HG02973 (cell line): Measurements from ENCODE around the gene VAT1L.
A peak's percentile ranks its signal among the peaks of the same experiment; 100 is the strongest.
"Not testable (repeated sequence)": the region's sequence is repeated elsewhere in the genome, so short reads cannot be mapped to it uniquely, and the experiment has no call there.

ENCODE experiments used
- ATAC-seq: cut with Tn5 transposase; IDR thresholded peaks from one replicate; pipeline ENCODE4 v1.9.1; 2021; ENCODE audit warnings: moderate library complexity; ENCODE audit not compliant: unreplicated experiment

The VAT1L gene

GRCh38 chr16:77947590-77947989 lies 159.2 kb downstream of the VAT1L start:
- ATAC-seq: not testable (repeated sequence)

DNA sequence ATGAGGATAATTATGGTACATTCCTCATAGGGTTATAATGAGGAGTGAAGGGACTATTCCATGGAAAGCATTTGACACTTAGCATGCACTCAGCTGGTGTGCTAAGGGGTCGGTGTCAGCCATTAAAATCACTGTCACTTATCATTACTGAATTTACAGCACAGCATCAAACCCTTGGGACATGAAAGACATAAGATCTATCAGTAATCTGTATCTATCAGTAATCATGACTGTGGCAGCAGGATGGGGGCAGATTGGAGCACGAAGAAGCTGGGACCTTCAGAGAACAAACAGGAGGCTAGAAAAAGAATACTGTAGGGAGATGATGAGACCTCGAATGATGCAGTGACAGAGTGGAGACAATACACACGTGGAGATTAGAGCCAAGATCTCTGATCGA lies 160.5 kb downstream of the VAT1L start:
- ATAC-seq: no peak

DNA sequence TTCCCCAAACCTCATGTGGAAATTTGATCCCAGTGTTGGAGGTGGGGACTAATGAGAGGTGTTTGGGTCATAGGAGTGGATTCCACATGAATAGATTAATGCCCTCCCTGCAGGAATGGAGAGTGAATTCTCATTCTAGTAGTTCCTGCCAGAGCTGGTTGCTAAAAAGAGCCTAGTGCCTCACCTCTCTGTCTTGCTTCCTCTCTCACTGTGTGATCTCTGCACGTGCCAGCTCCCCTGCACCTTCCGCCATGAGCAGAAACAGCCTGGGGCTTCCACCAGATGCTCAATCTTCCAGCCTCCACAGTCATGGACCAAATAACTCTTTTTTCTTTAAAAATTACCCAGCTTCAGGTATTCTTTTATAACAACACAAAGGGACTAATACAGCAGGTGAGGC lies 161.1 kb downstream of the VAT1L start:
- no peak for ATAC-seq

GRCh38 chr16:77951788-77952187 lies 163.4 kb downstream of the VAT1L start:
- no peak for ATAC-seq

GRCh38 chr16:77955127-77955526 lies 166.8 kb downstream of the VAT1L start:
- no peak for ATAC-seq

- no peak for ATAC-seq
Measured at GRCh38 chr16:77956231-77956630, 167.9 kb downstream of the VAT1L start.

- no peak for ATAC-seq
Measured at GRCh38 chr16:77960766-77961165, 172.4 kb downstream of the VAT1L start.

- ATAC-seq: no peak
Measured at GRCh38 chr16:77961814-77962213, 173.4 kb downstream of the VAT1L start.

GRCh38 chr16:77962689-77963088 lies 174.3 kb downstream of the VAT1L start:
- no peak for ATAC-seq

DNA sequence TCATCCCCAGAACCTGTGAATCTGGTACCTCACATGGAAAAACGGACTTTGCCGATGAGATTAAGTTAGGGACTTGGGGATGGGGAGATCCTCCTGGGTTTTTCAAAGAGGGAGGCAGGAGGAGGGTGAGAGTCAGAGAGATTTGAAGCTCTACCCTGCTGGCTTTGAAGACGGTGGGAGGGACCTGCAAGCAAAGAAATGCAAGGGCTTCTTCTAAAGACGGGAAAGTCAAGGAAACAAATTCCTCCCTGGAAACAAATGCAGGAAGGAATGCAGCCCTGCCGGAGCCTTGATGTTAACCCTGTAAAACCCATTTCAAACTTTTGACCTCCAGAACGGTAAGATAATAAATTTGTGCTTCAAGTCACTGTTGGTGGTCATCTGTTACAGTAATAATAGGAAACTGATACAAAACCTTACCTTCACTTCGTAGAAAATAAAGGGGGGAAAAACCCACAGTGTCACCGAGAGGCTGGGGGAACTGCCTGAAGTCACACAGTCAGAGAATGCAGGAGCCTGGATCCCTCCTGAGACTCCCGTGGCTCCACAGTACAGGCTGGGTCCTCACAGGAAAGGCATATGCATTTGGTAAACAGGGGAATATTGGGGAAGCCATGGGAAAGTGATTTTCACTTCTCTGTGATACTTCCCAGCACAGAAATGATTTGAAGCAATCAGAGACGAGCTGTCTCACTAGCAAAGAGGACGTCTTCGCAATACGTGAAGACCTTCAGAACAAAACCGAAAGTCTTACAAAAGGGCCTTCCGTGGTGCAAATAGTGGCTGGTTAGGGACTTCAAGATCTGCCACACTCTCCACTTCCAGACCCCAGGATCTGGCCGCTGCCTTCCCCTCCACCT lies 175.1 kb downstream of the VAT1L start:
- no peak for ATAC-seq

- ATAC-seq: no peak
Measured at GRCh38 chr16:77965346-77965745, 177.0 kb downstream of the VAT1L start.

DNA sequence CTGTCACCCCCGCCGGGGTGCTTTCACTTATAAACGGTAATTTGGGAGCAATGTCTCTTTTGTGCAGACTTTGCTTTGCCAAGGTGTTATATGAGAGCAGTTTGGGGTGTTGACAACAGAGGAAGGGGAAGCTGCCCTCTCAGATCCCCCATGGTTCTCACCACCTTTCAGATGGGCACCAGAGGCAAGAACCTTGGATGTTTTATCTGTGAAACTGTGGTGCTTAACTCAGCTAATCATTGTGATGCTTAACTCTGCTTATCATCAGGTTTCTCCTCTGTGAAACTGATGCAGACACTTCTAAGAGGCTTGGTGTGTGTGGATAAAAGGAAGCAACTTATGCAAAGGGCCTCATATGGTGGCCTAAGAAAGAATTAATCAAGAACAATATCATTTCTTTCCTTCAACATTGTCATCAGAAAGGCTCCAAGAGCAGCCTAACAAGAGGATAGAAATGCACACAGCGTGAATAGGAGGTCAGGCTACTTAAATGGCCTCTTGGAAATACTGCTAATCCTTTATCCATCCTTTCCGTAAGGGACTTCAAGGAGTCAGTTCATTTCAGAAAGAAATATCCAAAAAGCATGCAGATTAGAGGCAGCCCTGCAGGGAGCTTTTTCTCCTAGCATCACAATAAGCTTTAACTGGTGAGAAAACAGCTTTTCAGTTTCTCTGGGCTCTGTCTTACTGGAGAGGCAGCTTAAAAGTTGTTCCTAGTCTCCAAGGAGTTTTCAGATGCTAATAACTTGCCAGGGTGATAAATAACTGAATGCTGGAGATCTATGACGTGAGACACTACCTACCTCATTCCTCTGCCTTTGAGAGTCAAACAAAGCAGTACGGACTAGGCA lies 178.9 kb downstream of the VAT1L start:
- no peak for ATAC-seq

DNA sequence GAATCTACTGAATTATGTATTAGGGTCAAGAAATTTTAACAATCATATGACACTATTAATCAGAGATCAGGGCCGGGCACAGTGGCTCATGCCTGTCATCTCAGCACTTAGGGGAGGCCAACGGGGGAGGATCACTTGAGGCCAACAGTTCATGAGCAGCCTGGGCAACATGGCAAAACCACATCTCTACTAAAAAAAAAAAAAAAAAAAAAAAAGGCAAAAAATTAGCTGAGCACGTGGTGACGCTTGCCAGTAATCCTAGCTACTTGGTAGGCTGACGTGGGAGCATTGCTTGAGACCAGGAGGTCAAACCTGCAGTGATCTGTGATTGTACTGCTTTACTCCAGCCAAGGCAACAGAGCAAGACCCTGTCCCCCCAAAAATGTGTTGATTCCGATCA lies 181.5 kb downstream of the VAT1L start:
- no peak for ATAC-seq

DNA sequence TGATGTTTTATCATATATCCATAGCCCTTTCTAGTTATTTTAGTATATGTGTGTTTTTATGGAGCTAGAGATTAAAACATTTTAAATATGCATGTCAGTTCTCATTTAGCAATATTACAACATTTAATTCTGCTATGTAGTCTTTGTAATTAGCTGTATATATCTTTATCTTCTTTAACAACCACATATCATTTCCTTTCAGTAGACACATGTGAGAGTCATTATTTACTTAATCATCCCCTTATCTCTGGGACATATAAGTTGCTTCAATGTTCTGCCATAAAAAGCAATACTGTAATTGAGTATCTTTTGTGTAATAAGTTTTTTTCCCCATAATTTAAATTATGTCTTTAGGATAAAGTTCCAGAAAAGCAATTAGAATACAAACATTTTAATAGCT lies 182.0 kb downstream of the VAT1L start:
- ATAC-seq: no peak

- peak; percentile 71 for ATAC-seq
Measured at GRCh38 chr16:77971306-77972061, 183.1 kb downstream of the VAT1L start.

GRCh38 chr16:77972062-77972392 lies 183.7 kb downstream of the VAT1L start:
- ATAC-seq: no peak

DNA sequence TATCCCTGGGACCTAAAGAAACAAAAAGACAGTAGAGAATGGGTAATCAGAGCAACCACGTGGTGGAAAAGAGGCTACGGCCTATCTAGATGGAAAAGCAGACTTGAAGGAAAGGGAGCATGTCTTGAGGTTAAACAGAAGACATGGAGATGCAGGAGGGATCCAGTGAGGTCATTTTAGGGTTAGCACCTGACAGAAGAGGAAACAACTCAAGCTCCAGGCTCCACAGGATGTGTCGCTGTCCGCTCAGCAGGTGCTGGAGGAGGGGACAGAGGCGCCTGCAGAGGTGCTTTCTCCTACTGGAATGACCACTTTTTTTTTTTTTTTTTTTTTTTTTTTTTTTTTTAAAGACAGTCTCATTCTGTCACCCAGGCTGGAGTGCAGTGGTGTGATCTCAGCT lies 186.5 kb downstream of the VAT1L start:
- no peak for ATAC-seq

- ATAC-seq: no peak
Measured at GRCh38 chr16:77975942-77976341, 187.6 kb downstream of the VAT1L start.

DNA sequence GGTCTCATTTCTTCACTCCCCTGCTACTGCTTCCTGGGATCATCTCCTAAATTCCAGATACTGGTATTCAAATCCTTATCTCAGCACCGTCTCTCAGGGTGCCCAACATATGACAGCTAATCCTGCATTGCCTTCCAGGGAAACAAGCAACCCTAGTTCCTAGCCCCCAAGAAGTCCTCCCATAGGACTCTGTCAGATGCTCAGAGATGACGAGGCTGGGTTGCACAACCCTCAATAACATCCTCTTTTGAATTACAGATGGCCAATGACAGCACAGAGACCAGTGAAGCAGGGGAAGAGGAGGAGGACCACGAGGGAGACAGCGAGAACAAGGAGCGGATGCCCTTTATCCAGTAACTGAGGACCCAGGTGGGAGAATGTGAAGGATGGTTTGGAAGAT lies 189.0 kb downstream of the VAT1L start:
- no peak for ATAC-seq

DNA sequence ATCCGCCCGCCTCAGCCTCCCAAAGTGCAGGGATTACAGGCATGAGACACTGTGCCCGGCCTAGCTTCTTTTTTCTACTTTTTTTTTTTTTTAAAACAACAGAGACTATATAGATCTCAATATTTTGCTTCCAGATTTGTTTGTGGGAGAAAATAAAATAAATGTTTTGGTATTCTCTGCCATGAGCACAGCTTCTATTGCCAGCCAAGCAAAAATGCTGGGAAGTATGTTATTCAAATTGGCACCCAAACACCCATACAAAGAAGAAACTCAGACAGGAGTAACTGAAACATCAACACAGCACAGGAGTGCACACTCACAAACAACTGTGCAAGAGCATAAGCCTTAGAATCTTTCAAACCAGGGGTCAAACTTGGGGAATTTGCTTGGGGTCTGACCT lies 196.7 kb downstream of the VAT1L start:
- no peak for ATAC-seq

DNA sequence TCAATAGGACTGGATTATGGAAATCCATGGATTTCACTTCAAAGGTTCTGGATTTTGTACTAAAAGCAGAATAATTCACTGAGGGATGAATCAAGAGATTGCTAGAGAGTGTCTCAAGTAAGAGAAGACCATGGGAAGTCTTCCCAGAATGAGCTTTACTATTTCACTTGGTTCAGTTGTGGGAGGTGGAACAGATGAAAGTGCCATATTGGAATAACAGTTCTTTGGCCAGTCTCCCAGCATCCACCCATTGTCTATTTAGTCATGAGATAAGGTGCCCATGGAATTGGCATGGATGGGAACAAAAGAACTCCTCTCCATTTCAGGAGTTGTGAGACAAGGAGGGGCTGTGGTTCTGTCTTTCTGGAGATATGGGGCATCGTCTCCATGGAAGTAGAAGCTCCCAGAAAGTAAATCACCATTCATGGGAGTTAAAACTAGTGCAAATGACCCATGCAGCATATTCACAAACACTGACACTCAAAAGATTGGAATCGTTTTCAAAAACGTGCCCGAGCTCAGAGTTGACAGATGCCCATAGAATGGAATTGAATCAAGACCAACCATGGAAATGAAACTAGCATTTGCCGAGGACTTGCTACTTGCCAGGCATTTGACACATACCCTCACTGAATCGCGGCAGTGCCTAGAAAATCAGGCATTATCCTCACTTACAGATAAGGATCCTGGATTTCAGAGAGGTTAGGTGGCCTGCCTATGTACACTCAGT lies 197.8 kb downstream of the VAT1L start:
- ATAC-seq: no peak
